Measurements from ENCODE around the gene ALDH5A1.

Gene ALDH5A1

DNA sequence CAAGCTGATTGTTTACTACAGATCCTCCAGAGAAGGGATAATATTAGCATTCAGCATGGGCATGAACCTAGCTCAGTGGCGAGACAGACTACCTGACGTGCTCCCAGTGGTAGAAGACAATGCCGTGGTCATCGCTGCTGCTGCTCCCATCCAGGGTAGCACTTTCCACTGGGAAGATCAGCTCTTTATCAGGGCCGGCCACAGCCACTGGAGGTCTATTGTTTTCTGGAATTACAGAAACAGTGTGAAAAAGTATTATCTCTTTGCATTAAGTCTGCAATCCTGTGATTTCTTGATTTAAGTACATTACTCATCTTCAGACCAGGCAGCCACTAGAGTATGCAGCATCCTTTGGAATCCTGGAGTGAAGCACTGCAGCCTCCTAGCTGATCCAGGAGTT is 75.0 kb downstream of the ALDH5A1 start:
- no peak for DNase-seq (ENCODE audit: low read depth)

DNA sequence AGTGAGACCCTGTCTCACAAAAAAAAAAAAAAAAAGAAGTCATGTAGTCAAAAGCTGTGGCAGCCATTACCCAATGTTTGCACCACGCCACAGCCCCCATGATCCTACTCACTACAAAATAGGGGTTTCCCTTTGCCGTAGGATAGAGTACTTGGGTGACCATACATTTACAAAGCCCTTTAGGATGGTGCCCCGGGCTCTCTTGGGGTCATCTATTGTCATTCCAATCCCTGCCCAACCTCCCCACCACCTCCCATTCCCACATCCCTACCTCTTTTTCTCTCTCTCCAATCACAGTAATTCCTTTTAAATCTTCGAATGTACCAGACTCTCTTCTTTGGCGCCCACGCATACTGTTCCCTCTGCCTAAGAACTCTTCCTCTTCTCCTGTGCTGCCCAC is 76.6 kb downstream of the ALDH5A1 start:
- DNase-seq (ENCODE audit: low read depth), result no peak

DNA sequence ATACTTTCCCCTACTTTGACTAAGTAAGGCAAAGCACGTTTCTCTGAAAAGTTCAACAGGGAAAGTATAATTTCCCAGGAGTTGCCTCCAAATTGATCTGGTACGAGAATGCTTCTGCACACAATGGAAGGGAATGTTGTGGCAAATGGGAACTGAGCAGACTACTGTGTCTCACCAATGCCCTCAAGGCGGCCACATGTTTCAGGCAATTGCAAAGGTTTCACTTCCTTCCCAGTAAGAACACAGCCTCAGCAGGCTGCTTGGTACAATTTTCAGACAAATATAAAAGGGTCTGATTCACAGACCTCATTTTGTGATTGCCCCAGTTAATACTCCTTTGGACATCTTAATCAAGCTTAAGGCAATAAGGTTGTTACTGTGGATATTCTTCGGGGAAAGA is 80.0 kb downstream of the ALDH5A1 start:
- no peak for DNase-seq (ENCODE audit: low read depth)

DNA sequence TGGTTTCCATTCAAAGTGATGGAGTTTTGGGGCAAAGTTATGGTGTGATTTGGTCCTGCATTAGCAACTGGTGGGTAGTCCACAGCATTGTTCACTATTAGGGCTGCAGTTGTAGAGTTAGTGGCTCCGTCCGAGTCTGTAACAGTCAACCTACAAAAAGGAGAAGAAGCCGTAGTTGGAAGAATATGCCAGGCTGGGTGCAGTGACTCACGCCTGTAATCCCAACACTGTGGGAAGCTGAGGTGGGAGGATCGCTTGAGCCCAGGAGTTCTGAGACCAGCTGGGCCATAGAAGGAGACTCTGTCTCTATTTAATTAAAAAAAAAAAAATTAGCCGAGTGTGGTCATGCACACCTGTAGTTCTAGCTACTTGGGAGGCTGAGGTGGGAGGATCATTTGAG is 81.7 kb downstream of the ALDH5A1 start:
- no peak for DNase-seq (ENCODE audit: low read depth)

DNA sequence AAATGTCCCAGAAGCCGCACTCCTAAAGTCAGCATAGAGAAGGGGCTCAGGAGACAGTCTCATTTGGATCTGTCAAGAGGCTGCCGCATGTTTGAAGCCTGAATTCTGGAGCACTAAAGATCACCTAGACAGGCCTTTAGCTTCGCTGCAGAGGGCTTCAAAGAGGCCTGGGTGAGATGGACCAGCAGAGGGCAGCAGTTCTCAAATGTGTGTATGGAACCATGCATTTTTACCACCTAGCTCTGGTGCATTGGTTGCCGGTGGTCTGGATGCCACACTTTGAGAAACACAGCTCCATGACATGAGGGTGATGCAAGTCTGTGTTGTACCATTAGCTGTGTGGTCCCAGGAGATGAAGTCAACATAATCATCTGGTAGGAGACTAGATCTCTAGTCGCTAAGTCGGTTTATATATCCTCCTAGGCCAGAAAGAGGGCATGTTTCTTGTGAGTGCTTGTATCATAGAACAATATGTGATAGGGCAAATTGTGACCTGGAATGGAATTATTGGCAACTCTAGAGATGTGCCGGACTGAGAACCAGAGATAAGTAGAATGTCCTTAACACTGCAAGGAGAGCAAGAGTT is 86.4 kb downstream of the ALDH5A1 start:
- peak; percentile 64 for DNase-seq (ENCODE audit: low read depth)

DNA sequence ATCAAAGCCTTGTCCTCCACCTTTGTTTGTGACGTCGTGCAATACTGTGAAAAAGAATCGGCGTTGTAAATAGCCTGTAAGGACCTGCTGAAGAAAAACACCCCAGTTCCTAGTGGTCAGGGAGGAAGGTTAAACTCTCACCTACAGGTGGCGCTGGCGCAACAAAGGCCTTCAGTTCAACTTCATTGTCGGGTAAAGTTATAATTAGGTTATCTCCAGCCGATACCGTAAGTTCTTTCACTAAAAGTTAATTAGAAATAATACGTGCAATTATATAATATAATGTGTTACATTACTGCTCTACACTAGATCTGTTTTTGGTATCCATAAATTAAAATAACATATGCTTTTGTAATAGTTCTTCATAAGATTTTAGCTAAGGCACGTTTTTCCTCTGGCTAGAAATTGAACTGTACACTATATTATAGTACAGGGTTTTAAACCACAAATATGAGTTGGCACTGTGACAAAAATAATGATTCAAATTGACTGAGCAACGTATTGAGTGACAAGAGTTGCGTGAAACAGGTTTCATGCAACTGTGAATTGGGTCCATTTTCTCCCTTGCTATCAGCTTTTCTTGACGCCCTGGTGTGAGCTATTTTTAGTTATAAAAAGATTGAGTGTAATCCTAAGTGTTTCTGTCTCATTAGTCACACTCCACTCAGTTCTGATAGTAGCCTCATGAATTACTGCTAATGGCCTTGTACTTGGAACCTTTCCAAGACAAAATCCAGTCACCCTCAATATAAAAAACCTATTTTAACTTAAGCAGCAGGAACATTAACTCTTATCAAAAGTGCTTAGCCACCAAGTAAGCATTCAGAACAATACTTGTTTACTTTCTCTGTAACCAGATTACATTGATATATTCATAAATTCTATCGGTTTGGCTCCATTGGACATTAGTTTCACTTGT is 89.0 kb downstream of the ALDH5A1 start:
- peak; percentile 66 for DNase-seq (ENCODE audit: low read depth)

DNA sequence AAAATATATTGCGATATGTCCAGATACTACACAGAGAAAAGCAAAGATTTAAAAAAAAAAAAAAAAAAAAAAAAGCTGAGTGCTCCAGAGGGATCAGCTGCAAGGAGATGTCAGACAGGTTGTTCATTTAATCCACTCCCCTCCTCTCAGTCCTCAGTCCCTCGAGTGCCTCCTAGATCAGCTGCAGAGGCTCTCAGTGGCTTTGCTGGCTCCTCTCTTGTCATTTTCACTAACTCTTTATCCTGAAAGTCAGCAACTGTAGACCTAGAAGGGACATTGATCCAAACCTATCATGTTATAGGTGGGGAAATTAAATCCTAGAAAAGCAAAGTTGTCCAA is 89.6 kb downstream of the ALDH5A1 start:
- no peak for DNase-seq (ENCODE audit: low read depth)

Data from stimulated activated CD8-positive, alpha-beta memory T cell treated with anti-CD3 and anti-CD28 coated beads, Interleukin-12 subunit alpha, Interleukin-12 subunit beta, amount 100 ng/mL, for 1 hour (primary cell).